A172 (cell line): ENCODE measurements around the gene VSIG10L2. TPM values are rescaled to one million over a fixed set of nuclear protein-coding genes. Genes with fewer than 3 reads are reported as not detected.
"Not testable (repeated sequence)": the region's sequence is repeated elsewhere in the genome, so short reads cannot be mapped to it uniquely, and the experiment has no call there.

Experiments
- DNase-seq: peaks from one replicate; pipeline ENCODE4 v3.0.0-alpha.2; 2015; ENCODE audit warnings: low spot score
- total RNA-seq: library from RNA; depleted of rRNA; stranded (reverse); fragments of >200 nt; shearing (Covaris generic); gene quantifications from 2 replicates; pipeline ENCODE4 v1.2.3, GENCODE V29; 2014; rRNA removed

Gene VSIG10L2
- not detected in 2 replicates for total RNA-seq

- no peak for DNase-seq
Measured at GRCh38 chr11:125945797-125946520, at the start of gene VSIG10L2. TSS of gene VSIG10L2 (plus strand) at chr11:125946044. CDS start at chr11:125946056, 12 bp downstream.

- DNase-seq: no peak
Measured at GRCh38 chr11:125901872-125902271, 44.0 kb upstream of the VSIG10L2 start.

- DNase-seq: no peak
Measured at GRCh38 chr11:125902277-125902926, 43.4 kb upstream of the VSIG10L2 start.

- DNase-seq: peak; percentile 50
Measured at GRCh38 chr11:125902927-125903710, 42.7 kb upstream of the VSIG10L2 start, which contains the start of gene PUS3. TSS of gene PUS3 (minus strand) at chr11:125903206. CDS start at chr11:125896284, 6,922 bp downstream.

- DNase-seq: no peak
Measured at GRCh38 chr11:125903711-125904659, 41.9 kb upstream of the VSIG10L2 start, which contains the start of gene DDX25. TSS of gene DDX25 (plus strand) at chr11:125904508. CDS start at chr11:125904518, 10 bp downstream.

GRCh38 chr11:125904678-125905077, 41.2 kb upstream of the VSIG10L2 start:
- DNase-seq: no peak

GRCh38 chr11:125910226-125910849, 35.5 kb upstream of the VSIG10L2 start:
- DNase-seq: no peak

- not testable (repeated sequence) for DNase-seq
Measured at GRCh38 chr11:125914601-125915000, 31.2 kb upstream of the VSIG10L2 start.

GRCh38 chr11:125916683-125917347, 29.0 kb upstream of the VSIG10L2 start:
- DNase-seq: no peak

GRCh38 chr11:125918140-125918840, 27.6 kb upstream of the VSIG10L2 start:
- no peak for DNase-seq

GRCh38 chr11:125921042-125921441, 24.8 kb upstream of the VSIG10L2 start:
- no peak for DNase-seq

GRCh38 chr11:125922156-125922555, 23.7 kb upstream of the VSIG10L2 start:
- DNase-seq: no peak

GRCh38 chr11:125923012-125923579, 22.7 kb upstream of the VSIG10L2 start:
- DNase-seq: peak; percentile 49

GRCh38 chr11:125923633-125924032, 22.2 kb upstream of the VSIG10L2 start:
- DNase-seq: no peak

GRCh38 chr11:125924384-125925007, 21.3 kb upstream of the VSIG10L2 start:
- no peak for DNase-seq

GRCh38 chr11:125925247-125925740, 20.6 kb upstream of the VSIG10L2 start:
- no peak for DNase-seq

- DNase-seq: no peak
Measured at GRCh38 chr11:125925804-125926203, 20.0 kb upstream of the VSIG10L2 start.

- DNase-seq: no peak
Measured at GRCh38 chr11:125926682-125927081, 19.2 kb upstream of the VSIG10L2 start.
